GM13977 (cell line): Measurements from ENCODE around the gene TMEM163.
"Not testable (repeated sequence)": the region's sequence is repeated elsewhere in the genome, so short reads cannot be mapped to it uniquely, and the experiment has no call there.

ENCODE experiments used
- DNase-seq: peaks from one replicate; pipeline ENCODE4 v3.0.0; 2012; ENCODE audit warnings: low spot score
- in situ Hi-C: fragments of 300-500 bp; cut with MboI; formaldehyde crosslinking; loops from one replicate; pipeline ENCODE4 v1.12.0; 2022; ENCODE audit warnings: low sequenced_read_pairs, low pct_unique_long_range_greater_than_20kb, mixed read lengths, inconsistent platforms; ENCODE audit not compliant: unreplicated experiment
- TF ChIP-seq, protein P1 (sequence below): IDR thresholded peaks from 2 replicates; pipeline ENCODE4 v1.5.1; 2012; ENCODE audit warnings: mild to moderate bottlenecking, control low read depth; ENCODE audit not compliant: insufficient read depth; ENCODE audit errors: extremely low read depth, missing control alignments

The TMEM163 gene

DNA sequence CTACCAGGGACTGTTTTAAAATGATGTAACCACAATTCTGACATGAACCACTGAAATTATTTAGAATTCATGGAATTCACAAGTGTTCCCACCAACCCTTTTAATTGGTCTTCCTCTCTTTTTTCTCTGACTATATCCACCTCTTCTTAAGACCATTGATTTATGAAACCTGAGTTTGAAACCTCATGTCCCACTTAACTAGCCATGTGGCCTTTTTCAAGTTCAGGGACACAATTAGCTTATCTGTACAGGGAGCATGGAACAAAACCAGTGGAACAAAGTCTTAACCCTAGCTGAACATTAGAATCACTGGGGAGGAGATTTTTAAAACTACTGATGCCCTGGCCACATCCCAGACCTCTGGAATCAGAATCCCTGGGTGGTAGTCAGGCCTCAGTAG lies 41.6 kb upstream of the TMEM163 start:
- no peak for DNase-seq
- in situ Hi-C loops: no loop called here
- TF ChIP-seq, protein P1, sequence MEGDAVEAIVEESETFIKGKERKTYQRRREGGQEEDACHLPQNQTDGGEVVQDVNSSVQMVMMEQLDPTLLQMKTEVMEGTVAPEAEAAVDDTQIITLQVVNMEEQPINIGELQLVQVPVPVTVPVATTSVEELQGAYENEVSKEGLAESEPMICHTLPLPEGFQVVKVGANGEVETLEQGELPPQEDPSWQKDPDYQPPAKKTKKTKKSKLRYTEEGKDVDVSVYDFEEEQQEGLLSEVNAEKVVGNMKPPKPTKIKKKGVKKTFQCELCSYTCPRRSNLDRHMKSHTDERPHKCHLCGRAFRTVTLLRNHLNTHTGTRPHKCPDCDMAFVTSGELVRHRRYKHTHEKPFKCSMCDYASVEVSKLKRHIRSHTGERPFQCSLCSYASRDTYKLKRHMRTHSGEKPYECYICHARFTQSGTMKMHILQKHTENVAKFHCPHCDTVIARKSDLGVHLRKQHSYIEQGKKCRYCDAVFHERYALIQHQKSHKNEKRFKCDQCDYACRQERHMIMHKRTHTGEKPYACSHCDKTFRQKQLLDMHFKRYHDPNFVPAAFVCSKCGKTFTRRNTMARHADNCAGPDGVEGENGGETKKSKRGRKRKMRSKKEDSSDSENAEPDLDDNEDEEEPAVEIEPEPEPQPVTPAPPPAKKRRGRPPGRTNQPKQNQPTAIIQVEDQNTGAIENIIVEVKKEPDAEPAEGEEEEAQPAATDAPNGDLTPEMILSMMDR: no peak

- in situ Hi-C loops: no loop called here
- no peak for DNase-seq
- TF ChIP-seq, protein P1: no peak
Observed at GRCh38 chr2:134758633-134759032, 39.8 kb upstream of the TMEM163 start.

DNA sequence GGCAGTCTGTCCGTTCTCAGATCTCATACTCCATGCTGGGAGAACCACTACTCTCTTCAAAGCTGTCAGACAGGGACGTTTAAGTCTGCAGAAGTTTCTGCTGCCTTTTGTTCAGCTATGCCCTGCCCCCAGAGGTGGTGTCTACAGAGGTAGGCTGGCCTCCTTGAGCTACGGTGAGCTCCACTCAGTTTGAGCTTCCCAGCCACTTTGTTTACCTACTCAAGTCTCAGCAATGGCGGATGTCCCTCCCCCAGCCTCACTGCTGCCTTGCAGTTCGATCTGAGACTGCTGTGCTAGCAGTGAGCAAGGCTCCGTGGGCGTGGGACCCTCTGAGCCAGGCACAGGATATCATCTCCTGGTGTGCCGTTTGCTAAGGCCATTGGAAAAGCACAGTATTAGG lies 33.2 kb upstream of the TMEM163 start:
- in situ Hi-C loops, DNase-seq: not testable (repeated sequence)

GRCh38 chr2:134745546-134745945 lies 26.7 kb upstream of the TMEM163 start:
- DNase-seq: no peak
- in situ Hi-C loops: no loop called here
- TF ChIP-seq, protein P1: no peak

DNA sequence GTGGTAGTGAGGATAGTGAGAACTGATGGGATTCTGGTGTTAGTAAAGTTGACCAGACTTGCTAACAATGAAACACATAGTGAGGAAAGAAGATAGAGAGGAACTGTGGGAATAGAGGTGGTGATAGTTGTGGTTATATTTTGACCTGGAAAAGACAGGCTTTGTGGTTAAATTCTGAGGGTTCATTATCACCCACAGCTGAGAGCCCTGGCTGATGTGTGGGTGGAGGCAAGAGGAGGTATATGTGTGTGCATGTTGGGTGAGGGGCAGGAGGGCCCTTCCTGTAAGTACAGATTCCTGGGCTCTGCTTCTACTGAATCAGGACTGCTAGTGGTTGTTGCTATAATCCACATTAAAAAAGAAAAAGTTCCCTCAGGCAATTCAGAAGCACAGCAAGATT lies 26.2 kb upstream of the TMEM163 start:
- no peak for DNase-seq
- TF ChIP-seq, protein P1: no peak
- in situ Hi-C loops: no loop called here

DNA sequence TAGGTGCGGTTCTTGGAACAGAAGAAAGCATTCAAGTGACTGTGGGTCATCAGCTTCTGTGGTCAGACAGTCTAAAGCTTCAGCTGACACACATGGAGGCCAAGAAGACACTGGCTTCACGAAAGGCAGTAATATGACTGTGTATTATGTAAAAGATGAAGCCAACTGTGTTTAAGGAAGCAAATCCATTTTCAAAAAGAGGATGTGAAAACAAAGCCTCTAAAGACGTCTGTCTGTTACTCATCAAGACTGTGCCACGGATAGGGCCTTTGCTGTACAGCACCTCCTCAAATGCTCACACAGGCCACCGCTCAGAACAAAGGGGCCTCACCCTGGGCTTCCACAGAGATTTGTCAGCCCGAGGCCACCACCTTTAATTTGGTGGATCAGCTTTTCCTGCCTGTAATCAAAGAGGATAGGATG lies 21.1 kb upstream of the TMEM163 start:
- TF ChIP-seq, protein P1: no peak
- in situ Hi-C loops: no loop called here
- peak; percentile 63 for DNase-seq

DNA sequence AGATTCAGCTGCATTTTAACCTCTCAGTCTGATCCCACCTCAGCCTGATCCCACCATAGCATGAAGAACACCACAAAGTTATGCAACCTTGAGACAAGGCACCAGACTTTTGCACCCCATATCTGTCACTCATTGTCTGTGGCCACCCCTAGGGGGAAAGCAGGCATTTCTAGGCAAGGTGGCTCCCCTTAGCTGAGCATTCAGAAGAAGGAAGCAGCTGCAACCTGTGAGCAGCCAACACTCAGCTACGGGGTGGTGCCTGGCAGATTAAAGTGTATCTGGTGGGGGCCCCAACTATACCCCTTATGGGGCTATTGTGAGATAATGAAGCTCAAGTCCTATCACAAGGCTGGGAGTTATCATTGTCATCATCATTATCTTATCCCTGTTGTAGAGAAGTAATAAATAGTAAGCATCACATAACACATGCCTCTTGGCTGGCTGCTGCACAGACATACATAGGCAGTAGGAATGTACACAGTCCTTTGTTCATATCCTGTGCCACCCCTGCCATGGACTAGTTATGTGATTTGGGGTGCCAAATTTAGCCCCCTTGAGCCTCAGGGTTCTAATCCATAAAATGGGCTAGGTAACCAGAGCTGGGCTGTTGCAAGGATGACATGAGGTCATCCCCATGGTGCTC lies 20.6 kb upstream of the TMEM163 start:
- TF ChIP-seq, protein P1: no peak
- in situ Hi-C loops: no loop called here
- DNase-seq: no peak
